Dedifferentiated amniotic fluid mesenchymal stem cell (primary cell): ENCODE measurements around the gene M1AP.
"Not testable (repeated sequence)": the region's sequence is repeated elsewhere in the genome, so short reads cannot be mapped to it uniquely, and the experiment has no call there.

Source experiments
- DNase-seq: peaks from one replicate; pipeline ENCODE4 v3.0.0-alpha.2; 2016; ENCODE audit errors: extremely low spot score

The M1AP gene

GRCh38 chr2:74566754-74567085, 81.4 kb downstream of the M1AP start:
- peak; percentile 92 for DNase-seq

- DNase-seq: no peak
These were observed 81.9 kb downstream of the M1AP start for GRCh38 chr2:74566076-74566753.

- no peak for DNase-seq
These were observed 83.9 kb downstream of the M1AP start for GRCh38 chr2:74564222-74564621.

- DNase-seq: no peak
These were observed 85.9 kb downstream of the M1AP start for GRCh38 chr2:74562126-74562775.

GRCh38 chr2:74561022-74561421, 87.1 kb downstream of the M1AP start:
- not testable (repeated sequence) for DNase-seq

GRCh38 chr2:74560591-74560990, 87.5 kb downstream of the M1AP start:
- DNase-seq: no peak

GRCh38 chr2:74559912-74560311, 88.2 kb downstream of the M1AP start:
- no peak for DNase-seq

GRCh38 chr2:74558284-74559230, 89.6 kb downstream of the M1AP start:
- DNase-seq: no peak

- DNase-seq: no peak
These were observed 91.2 kb downstream of the M1AP start for GRCh38 chr2:74556831-74557370.

- DNase-seq: no peak
These were observed 92.0 kb downstream of the M1AP start for GRCh38 chr2:74556159-74556558.

- no peak for DNase-seq
These were observed 92.5 kb downstream of the M1AP start for GRCh38 chr2:74555610-74556103.

- no peak for DNase-seq
These were observed 93.2 kb downstream of the M1AP start for GRCh38 chr2:74554820-74555531.

GRCh38 chr2:74553892-74554819, 94.0 kb downstream of the M1AP start, which contains the start of the genes DOK1 and LOXL3:
DOK1 (plus strand) TSS chr2:74554720; CDS start chr2:74554755, 35 bp downstream.
LOXL3 (minus strand) TSS chr2:74553942; CDS start chr2:74552634, 1,308 bp downstream.
- DNase-seq: peak; percentile 76

GRCh38 chr2:74552914-74553811, 95.0 kb downstream of the M1AP start:
- DNase-seq: no peak

GRCh38 chr2:74551942-74552913, 95.9 kb downstream of the M1AP start:
- DNase-seq: no peak

- no peak for DNase-seq
These were observed 96.6 kb downstream of the M1AP start for GRCh38 chr2:74551530-74551929.

GRCh38 chr2:74550231-74550630, 97.9 kb downstream of the M1AP start:
- DNase-seq: no peak
